Astrocyte (in vitro differentiated cells and primary cell): Measurements from ENCODE around the gene EIF3D. TPM values are rescaled to one million over a fixed set of nuclear protein-coding genes. Genes with fewer than 3 reads are reported as not detected.

Source experiments
- DNase-seq: peaks from one replicate; pipeline ENCODE4 v3.0.0-alpha.2; 2010; ENCODE audit warnings: low read depth
- FAIRE-seq: peaks from 2 replicates; lab custom pipeline; 2011; peaks lifted over from hg19 to GRCh38; lab: Jason Lieb, UNC
- H2AFZ ChIP-seq: 2 replicates; pipeline ENCODE4 v1.6.0; 2012; ENCODE audit warnings: low read depth, low read length, inconsistent platforms
- H3K27ac ChIP-seq: 2 replicates; pipeline ENCODE4 v1.5.1; 2011; ENCODE audit warnings: low read depth, low read length, inconsistent platforms
- H3K27me3 ChIP-seq: 2 replicates; pipeline ENCODE4 v1.6.0; 2011; ENCODE audit warnings: low read length, inconsistent platforms; ENCODE audit not compliant: insufficient read depth
- H3K36me3 ChIP-seq: 2 replicates; pipeline ENCODE4 v1.5.1; 2011; ENCODE audit warnings: low read length, inconsistent platforms; ENCODE audit not compliant: insufficient read depth
- H3K4me1 ChIP-seq: 2 replicates; pipeline ENCODE4 v1.5.1; 2011; ENCODE audit warnings: low read length, inconsistent platforms; ENCODE audit not compliant: insufficient read depth
- H3K4me2 ChIP-seq: 2 replicates; pipeline ENCODE4 v1.6.0; 2012; ENCODE audit warnings: low read length, inconsistent platforms
- H3K4me3 ChIP-seq: 2 replicates; pipeline ENCODE4 v1.5.1; 2011; ENCODE audit warnings: low read depth, mild to moderate bottlenecking, low read length, inconsistent platforms; ENCODE audit not compliant: insufficient read depth
- H3K79me2 ChIP-seq: 2 replicates; pipeline ENCODE4 v1.6.0; 2012; ENCODE audit warnings: mild to moderate bottlenecking, low read length, inconsistent platforms; ENCODE audit not compliant: insufficient read depth
- H3K9ac ChIP-seq: 2 replicates; pipeline ENCODE4 v1.6.0; 2012; ENCODE audit warnings: mild to moderate bottlenecking, low read length, inconsistent platforms
- H3K9me3 ChIP-seq: 2 replicates; pipeline ENCODE4 v1.5.1; 2012; ENCODE audit warnings: low read depth, mild to moderate bottlenecking, low read length, inconsistent platforms; ENCODE audit not compliant: insufficient read depth
- H4K20me1 ChIP-seq: 2 replicates; pipeline ENCODE4 v1.6.0; 2012; ENCODE audit warnings: low read length, inconsistent platforms; ENCODE audit not compliant: insufficient read depth
- H3K27ac Mint-ChIP-seq: one replicate; pipeline ENCODE4 v1.8.0; 2021; ENCODE audit warnings: mild to moderate bottlenecking, mixed read lengths; ENCODE audit not compliant: unreplicated experiment
- H3K27me3 Mint-ChIP-seq: one replicate; pipeline ENCODE4 v1.8.0; 2021; ENCODE audit warnings: low read depth, mixed read lengths; ENCODE audit not compliant: unreplicated experiment
- H3K36me3 Mint-ChIP-seq: one replicate; pipeline ENCODE4 v1.8.0; 2021; ENCODE audit warnings: low read depth, mixed read lengths; ENCODE audit not compliant: unreplicated experiment
- H3K4me1 Mint-ChIP-seq: one replicate; pipeline ENCODE4 v1.8.0; 2021; ENCODE audit warnings: low read depth, mixed read lengths; ENCODE audit not compliant: unreplicated experiment
- H3K4me3 Mint-ChIP-seq: one replicate; pipeline ENCODE4 v1.8.0; 2021; ENCODE audit warnings: mild to moderate bottlenecking, moderate library complexity, mixed read lengths; ENCODE audit not compliant: unreplicated experiment
- H3K9me3 Mint-ChIP-seq: one replicate; pipeline ENCODE4 v1.8.0; 2021; ENCODE audit warnings: mild to moderate bottlenecking, mixed read lengths; ENCODE audit not compliant: unreplicated experiment
- EZH2 ChIP-seq: IDR thresholded peaks from 2 replicates; pipeline ENCODE4 v1.6.1; 2012; ENCODE audit warnings: mild to moderate bottlenecking, low read length, inconsistent platforms; ENCODE audit not compliant: insufficient read depth
- total RNA-seq: library from RNA; stranded (reverse); gene quantifications from 2 replicates; pipeline ENCODE4 v1.2.1, GENCODE V29; 2021
- TF ChIP-seq, protein P1 (sequence below): IDR thresholded peaks from 2 replicates; pipeline ENCODE4 v1.5.1; 2011; ENCODE audit warnings: low read depth, mild to moderate bottlenecking, inconsistent platforms, low read length, moderate library complexity; ENCODE audit not compliant: insufficient read depth

EIF3D gene
- total RNA-seq, 1 donor from 2014 or later = 168 TPM

DNA sequence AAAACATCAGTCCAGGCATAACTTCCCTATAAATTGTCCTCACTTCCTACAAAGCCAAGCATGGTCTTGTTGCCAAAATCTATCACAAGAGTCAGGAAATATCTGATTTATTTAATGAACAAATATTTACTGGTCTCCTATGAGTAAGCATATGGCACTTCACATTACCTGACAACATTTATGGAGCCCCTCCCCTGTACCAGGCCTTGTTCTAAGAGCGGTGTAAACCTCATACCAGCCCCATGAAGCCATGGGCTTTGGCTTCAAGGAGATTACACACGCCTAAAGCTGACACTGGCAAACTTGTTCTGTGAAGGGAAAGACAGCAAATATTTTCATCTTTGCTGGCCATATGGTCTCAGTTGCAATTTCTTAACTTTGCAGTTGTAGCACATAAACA lies 43.0 kb upstream of the EIF3D start:
- H3K36me3 ChIP-seq = no peaks in the 10 kb centered on the region
- peaks cover under 1% of the 10 kb centered on the region for H3K27me3 ChIP-seq
- no peaks in the 10 kb centered on the region for H3K36me3 Mint-ChIP-seq
- H3K27me3 Mint-ChIP-seq = peaks cover 9% of the 10 kb centered on the region
- no peak overlapping the region for H3K27ac Mint-ChIP-seq
- FAIRE-seq (no peak), DNase-seq (no peak)
- peaks cover 5% of the 10 kb centered on the region for H3K4me1 Mint-ChIP-seq
- no peak for TF ChIP-seq EZH2
- TF ChIP-seq, protein P1, sequence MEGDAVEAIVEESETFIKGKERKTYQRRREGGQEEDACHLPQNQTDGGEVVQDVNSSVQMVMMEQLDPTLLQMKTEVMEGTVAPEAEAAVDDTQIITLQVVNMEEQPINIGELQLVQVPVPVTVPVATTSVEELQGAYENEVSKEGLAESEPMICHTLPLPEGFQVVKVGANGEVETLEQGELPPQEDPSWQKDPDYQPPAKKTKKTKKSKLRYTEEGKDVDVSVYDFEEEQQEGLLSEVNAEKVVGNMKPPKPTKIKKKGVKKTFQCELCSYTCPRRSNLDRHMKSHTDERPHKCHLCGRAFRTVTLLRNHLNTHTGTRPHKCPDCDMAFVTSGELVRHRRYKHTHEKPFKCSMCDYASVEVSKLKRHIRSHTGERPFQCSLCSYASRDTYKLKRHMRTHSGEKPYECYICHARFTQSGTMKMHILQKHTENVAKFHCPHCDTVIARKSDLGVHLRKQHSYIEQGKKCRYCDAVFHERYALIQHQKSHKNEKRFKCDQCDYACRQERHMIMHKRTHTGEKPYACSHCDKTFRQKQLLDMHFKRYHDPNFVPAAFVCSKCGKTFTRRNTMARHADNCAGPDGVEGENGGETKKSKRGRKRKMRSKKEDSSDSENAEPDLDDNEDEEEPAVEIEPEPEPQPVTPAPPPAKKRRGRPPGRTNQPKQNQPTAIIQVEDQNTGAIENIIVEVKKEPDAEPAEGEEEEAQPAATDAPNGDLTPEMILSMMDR = no peak
- no peak overlapping the region for H3K27ac ChIP-seq
- no peaks in the 10 kb centered on the region for H3K9me3 ChIP-seq
- no peak overlapping the region for H3K4me2 ChIP-seq
- H3K4me1 ChIP-seq = peaks cover 6% of the 10 kb centered on the region
- H2AFZ ChIP-seq = no peak overlapping the region
- no peaks in the 10 kb centered on the region for H4K20me1 ChIP-seq
- H3K9ac ChIP-seq = no peak overlapping the region
- H3K4me3 Mint-ChIP-seq = no peak overlapping the region
- no peaks in the 10 kb centered on the region for H3K9me3 Mint-ChIP-seq
- no peaks in the 10 kb centered on the region for H3K79me2 ChIP-seq
- no peak overlapping the region for H3K4me3 ChIP-seq

GRCh38 chr22:36569999-36570398 lies 41.0 kb upstream of the EIF3D start:
- H3K4me3 Mint-ChIP-seq = no peak overlapping the region
- no peaks in the 10 kb centered on the region for H3K36me3 Mint-ChIP-seq
- Histone ChIP-seq H3K4me2 (no peak overlapping the region), H3K4me3 (no peak overlapping the region), H3K9me3 (no peaks in the 10 kb centered on the region), H3K27me3 (peaks cover 6% of the 10 kb centered on the region), H3K79me2 (no peaks in the 10 kb centered on the region), H3K4me1 (no peaks in the 10 kb centered on the region), H2AFZ (peak overlapping the region; percentile 69), H3K9ac (no peak overlapping the region), H3K27ac (no peak overlapping the region), H3K36me3 (no peaks in the 10 kb centered on the region), H4K20me1 (no peaks in the 10 kb centered on the region)
- peak overlapping the region; percentile 41 for H3K27ac Mint-ChIP-seq
- no peak for FAIRE-seq
- no peaks in the 10 kb centered on the region for H3K4me1 Mint-ChIP-seq
- peak; percentile 2 for DNase-seq
- no peaks in the 10 kb centered on the region for H3K9me3 Mint-ChIP-seq
- peaks cover 18% of the 10 kb centered on the region for H3K27me3 Mint-ChIP-seq
- TF ChIP-seq, protein P1 = peak; percentile 14
- TF ChIP-seq EZH2 = no peak

DNA sequence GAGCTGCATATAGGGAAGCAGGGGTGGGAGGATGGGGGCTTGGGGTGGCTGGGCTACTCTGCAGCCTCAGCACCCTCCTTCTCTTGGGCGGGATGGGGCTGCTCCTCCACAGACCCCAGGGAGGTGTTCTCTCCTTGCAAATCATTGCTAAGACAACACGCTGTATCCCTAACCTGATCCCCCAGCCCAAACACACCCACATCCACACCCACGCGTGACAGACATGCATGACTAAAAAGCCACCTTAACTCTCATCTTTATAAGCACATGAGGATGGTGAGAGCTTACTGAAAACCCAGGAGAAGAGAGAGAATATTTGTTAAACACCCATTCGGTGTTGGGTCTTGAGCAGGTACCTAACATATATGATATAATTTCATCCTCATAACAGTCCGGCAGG lies 39.9 kb upstream of the EIF3D start:
- H3K4me1 ChIP-seq = no peaks in the 10 kb centered on the region
- DNase-seq (no peak), FAIRE-seq (no peak)
- H3K79me2 ChIP-seq = no peaks in the 10 kb centered on the region
- H3K4me3 ChIP-seq = no peak overlapping the region
- TF ChIP-seq EZH2 = no peak
- TF ChIP-seq, protein P1 = no peak
- H3K36me3 ChIP-seq = no peaks in the 10 kb centered on the region
- H3K27me3 ChIP-seq = peaks cover 6% of the 10 kb centered on the region
- Mint-ChIP-seq H3K4me3 (no peak overlapping the region), H3K36me3 (no peaks in the 10 kb centered on the region), H3K9me3 (no peaks in the 10 kb centered on the region), H3K27me3 (peaks cover 22% of the 10 kb centered on the region), H3K4me1 (no peaks in the 10 kb centered on the region), H3K27ac (no peak overlapping the region)
- H2AFZ ChIP-seq = no peak overlapping the region
- no peak overlapping the region for H3K9ac ChIP-seq
- no peak overlapping the region for H3K27ac ChIP-seq
- no peaks in the 10 kb centered on the region for H3K9me3 ChIP-seq
- H3K4me2 ChIP-seq = no peak overlapping the region
- H4K20me1 ChIP-seq = no peaks in the 10 kb centered on the region
